Jurkat, Clone E6-1 (cell line): ENCODE measurements around the gene LONRF2.
A peak's percentile ranks its signal among the peaks of the same experiment; 100 is the strongest.

Experiments used
- DNase-seq: peaks from one replicate; pipeline ENCODE4 v3.0.0-alpha.2; 2011; ENCODE audit warnings: low read depth, low spot score
- H3K4me3 ChIP-seq: 2 replicates; pipeline ENCODE4 v1.5.1; 2011; ENCODE audit warnings: mild to moderate bottlenecking, low read length, control low read depth, moderate library complexity

The LONRF2 gene

GRCh38 chr2:100242891-100243619 lies 79.2 kb downstream of the LONRF2 start:
- DNase-seq = peak; percentile 43
- H3K4me3 ChIP-seq = no peak overlapping the region

- DNase-seq = no peak
- H3K4me3 ChIP-seq = no peak overlapping the region
Observed at GRCh38 chr2:100242476-100242875, 79.8 kb downstream of the LONRF2 start.

- H3K4me3 ChIP-seq = no peak overlapping the region
- no peak for DNase-seq
Observed at GRCh38 chr2:100241236-100241635, 81.1 kb downstream of the LONRF2 start.

- no peak for DNase-seq
- H3K4me3 ChIP-seq = no peak overlapping the region
Observed at GRCh38 chr2:100240386-100240785, 81.9 kb downstream of the LONRF2 start.

- no peak for DNase-seq
- H3K4me3 ChIP-seq = no peak overlapping the region
Observed at GRCh38 chr2:100239486-100240210, 82.7 kb downstream of the LONRF2 start.

- DNase-seq = no peak
Observed at GRCh38 chr2:100238471-100238870, 83.8 kb downstream of the LONRF2 start.

GRCh38 chr2:100237770-100238169 lies 84.5 kb downstream of the LONRF2 start:
- no peak overlapping the region for H3K4me3 ChIP-seq
- no peak for DNase-seq

More at GRCh38 chr2:100238471-100238870, 83.8 kb downstream of the LONRF2 start:
- H3K4me3 ChIP-seq = no peak overlapping the region

- no peak overlapping the region for H3K4me3 ChIP-seq
- DNase-seq = peak; percentile 46
Observed at GRCh38 chr2:100237163-100237562, 85.1 kb downstream of the LONRF2 start.

GRCh38 chr2:100236166-100236565 lies 86.1 kb downstream of the LONRF2 start:
- no peak for DNase-seq

GRCh38 chr2:100235581-100235980 lies 86.7 kb downstream of the LONRF2 start:
- DNase-seq = no peak
- peak overlapping the region; percentile 9; the same call in 1 of the 2 replicates for H3K4me3 ChIP-seq

More at GRCh38 chr2:100236166-100236565, 86.1 kb downstream of the LONRF2 start:
- no peak overlapping the region for H3K4me3 ChIP-seq

- DNase-seq = peak; percentile 88
- H3K4me3 ChIP-seq = peak overlapping the region; percentile 9
Observed at GRCh38 chr2:100235098-100235497, 87.2 kb downstream of the LONRF2 start.

GRCh38 chr2:100234141-100234540 lies 88.2 kb downstream of the LONRF2 start:
- H3K4me3 ChIP-seq = no peak overlapping the region
- DNase-seq = no peak

GRCh38 chr2:100233061-100233460 lies 89.2 kb downstream of the LONRF2 start:
- no peak for DNase-seq
- no peak overlapping the region for H3K4me3 ChIP-seq

GRCh38 chr2:100230754-100231153 lies 91.5 kb downstream of the LONRF2 start:
- DNase-seq = no peak
- no peak overlapping the region for H3K4me3 ChIP-seq

GRCh38 chr2:100228967-100229366 lies 93.3 kb downstream of the LONRF2 start:
- peak; percentile 35 for DNase-seq

GRCh38 chr2:100228415-100228814 lies 93.9 kb downstream of the LONRF2 start:
- no peak overlapping the region for H3K4me3 ChIP-seq
- no peak for DNase-seq

More at GRCh38 chr2:100228967-100229366, 93.3 kb downstream of the LONRF2 start:
- H3K4me3 ChIP-seq = no peak overlapping the region

- H3K4me3 ChIP-seq = no peak overlapping the region
- no peak for DNase-seq
Observed at GRCh38 chr2:100224988-100225710, 97.2 kb downstream of the LONRF2 start.

GRCh38 chr2:100223502-100223901 lies 98.8 kb downstream of the LONRF2 start:
- no peak for DNase-seq
- H3K4me3 ChIP-seq = no peak overlapping the region
